ENCODE data around the gene PORCN. TPM values are rescaled to one million over a fixed set of nuclear protein-coding genes. Genes with fewer than 3 reads are reported as not detected.

PORCN gene
- total and polyA plus RNA-seq, 2 of the 13 experiments (the other 11 are each of a cell fraction or from before 2014, with no cell fraction given) = 3.9 to 5.8 TPM

GRCh38 chrX:48475774-48476577 is 32.8 kb upstream of the PORCN start, which contains the start of gene FTSJ1 (continued):
- TF ChIP-seq ZNF451 (CRISPR knock-in tag; IDR thresholded peaks at IDR 0.05) (no peak), ZMYM2 (CRISPR knock-in tag; IDR thresholded peaks at IDR 0.05) (0 out of 2 replicates have a peak, but pooled peaks have one; percentile 16), NFATC3 (CRISPR knock-in tag; IDR thresholded peaks at IDR 0.05) (no peak), CBX5 (CRISPR knock-in tag; IDR thresholded peaks at IDR 0.05; ENCODE audit: borderline replicate concordance) (no peak), RBM39 (IDR thresholded peaks at IDR 0.05; ENCODE audit: low read depth, low read length, poor library complexity, severe bottlenecking) (no peak), ZMYM4 (CRISPR knock-in tag; IDR thresholded peaks at IDR 0.05) (0 out of 2 replicates have a peak, but pooled peaks have one; percentile 22), EED (CRISPR knock-in tag; IDR thresholded peaks at IDR 0.05) (no peak), BCLAF1 (IDR thresholded peaks at IDR 0.05) (no peak), SATB2 (CRISPR knock-in tag; IDR thresholded peaks at IDR 0.05) (no peak), GPN1 (CRISPR knock-in tag; IDR thresholded peaks at IDR 0.05; ENCODE audit: borderline replicate concordance) (no peak), ARNTL (CRISPR knock-in tag; IDR thresholded peaks at IDR 0.05) (no peak), ZBTB39 (CRISPR knock-in tag; IDR thresholded peaks at IDR 0.05) (no peak), CBX2 (IDR thresholded peaks at IDR 0.05; ENCODE audit: low read depth, low read length) (no peak), CBX2 (CRISPR knock-in tag; IDR thresholded peaks at IDR 0.05; ENCODE audit: low read depth) (no peak), TCF12 (IDR thresholded peaks at IDR 0.05) (no peak), TCF12 (CRISPR knock-in tag; IDR thresholded peaks at IDR 0.05) (no peak), NBN (conservative IDR thresholded peaks at IDR 0.05) (no peak), ZNF569 (CRISPR knock-in tag; IDR thresholded peaks at IDR 0.05; ENCODE audit: borderline replicate concordance) (no peak), HDAC1 (CRISPR knock-in tag; IDR thresholded peaks at IDR 0.05) (peak; percentile 54; the same call in 1 of the 2 replicates), HNF4G (IDR thresholded peaks at IDR 0.05; ENCODE audit: borderline replicate concordance, low read depth, low read length) (no peak), HNF4G (CRISPR knock-in tag; IDR thresholded peaks at IDR 0.05; ENCODE audit: borderline replicate concordance, low read depth) (no peak), ZNF775 (CRISPR knock-in tag; IDR thresholded peaks at IDR 0.05; ENCODE audit: borderline replicate concordance) (no peak), NCOA2 (CRISPR knock-in tag; IDR thresholded peaks at IDR 0.05) (no peak)

Data from HepG2 (cell line).